ENCODE data around the gene GYPC.

The GYPC gene

DNA sequence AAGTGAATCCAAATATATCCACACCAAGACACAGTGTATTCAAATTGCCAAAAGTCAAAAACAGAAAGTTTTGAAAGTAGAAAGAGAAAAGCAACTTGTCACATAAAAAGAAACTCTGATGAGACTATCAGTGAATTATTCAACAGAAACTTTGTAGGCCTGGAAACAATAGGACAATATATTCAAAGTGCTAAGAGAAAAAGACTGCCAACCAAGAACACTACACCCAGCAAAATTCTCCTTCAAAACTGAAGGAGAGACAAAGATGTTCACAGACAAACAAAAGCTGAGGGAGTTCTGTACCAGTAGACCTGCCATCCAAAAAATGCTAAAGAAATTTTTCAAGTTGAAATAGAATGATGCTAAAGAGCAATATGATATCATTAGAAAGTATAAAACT is 69.6 kb downstream of the GYPC start:
- TF ChIP-seq, protein P1, sequence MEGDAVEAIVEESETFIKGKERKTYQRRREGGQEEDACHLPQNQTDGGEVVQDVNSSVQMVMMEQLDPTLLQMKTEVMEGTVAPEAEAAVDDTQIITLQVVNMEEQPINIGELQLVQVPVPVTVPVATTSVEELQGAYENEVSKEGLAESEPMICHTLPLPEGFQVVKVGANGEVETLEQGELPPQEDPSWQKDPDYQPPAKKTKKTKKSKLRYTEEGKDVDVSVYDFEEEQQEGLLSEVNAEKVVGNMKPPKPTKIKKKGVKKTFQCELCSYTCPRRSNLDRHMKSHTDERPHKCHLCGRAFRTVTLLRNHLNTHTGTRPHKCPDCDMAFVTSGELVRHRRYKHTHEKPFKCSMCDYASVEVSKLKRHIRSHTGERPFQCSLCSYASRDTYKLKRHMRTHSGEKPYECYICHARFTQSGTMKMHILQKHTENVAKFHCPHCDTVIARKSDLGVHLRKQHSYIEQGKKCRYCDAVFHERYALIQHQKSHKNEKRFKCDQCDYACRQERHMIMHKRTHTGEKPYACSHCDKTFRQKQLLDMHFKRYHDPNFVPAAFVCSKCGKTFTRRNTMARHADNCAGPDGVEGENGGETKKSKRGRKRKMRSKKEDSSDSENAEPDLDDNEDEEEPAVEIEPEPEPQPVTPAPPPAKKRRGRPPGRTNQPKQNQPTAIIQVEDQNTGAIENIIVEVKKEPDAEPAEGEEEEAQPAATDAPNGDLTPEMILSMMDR (IDR thresholded peaks at IDR 0.05; ENCODE audit: extremely low read depth, missing control alignments): no peak
- DNase-seq (ENCODE audit: low spot score): no peak

DNA sequence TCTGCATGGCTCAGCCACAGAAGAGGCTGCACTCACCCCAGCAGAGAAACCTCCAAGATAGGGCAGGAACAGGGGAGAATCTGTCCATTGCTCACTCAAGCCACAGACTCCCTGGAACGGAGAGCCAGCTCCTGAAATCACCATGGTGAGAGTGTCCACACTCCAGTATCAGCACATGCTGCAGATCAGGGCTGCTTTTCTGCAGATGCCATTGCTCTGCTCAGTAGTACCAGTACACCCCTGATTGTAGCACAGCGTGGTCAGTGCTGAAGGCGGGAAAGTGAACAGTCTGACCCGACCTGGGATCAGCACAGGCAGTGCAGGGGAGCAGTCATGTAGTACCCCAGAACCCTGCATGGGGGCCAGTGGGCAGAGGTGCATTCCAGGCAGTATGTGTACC is 73.9 kb downstream of the GYPC start:
- no peak for DNase-seq (ENCODE audit: low spot score)
- TF ChIP-seq, protein P1 (IDR thresholded peaks at IDR 0.05; ENCODE audit: extremely low read depth, missing control alignments): no peak

DNA sequence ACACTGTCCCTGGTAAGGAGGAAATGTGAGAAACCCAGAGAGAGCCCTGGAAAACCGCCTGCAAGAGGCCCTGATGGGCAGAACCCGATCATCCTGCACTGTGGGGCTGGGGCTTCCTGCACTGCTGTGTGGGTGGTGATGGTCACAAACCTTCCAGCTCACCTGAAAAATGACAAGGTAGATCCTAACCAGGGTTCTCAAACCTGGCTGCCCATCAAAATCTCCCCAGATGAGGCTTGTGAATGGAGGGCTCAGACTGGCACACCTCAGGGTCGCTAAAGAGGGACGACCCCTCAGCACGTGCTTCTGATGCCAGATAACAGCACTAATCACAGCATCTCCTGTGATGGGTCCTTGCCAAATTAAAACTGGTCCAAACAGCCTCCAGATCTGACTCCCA is 74.7 kb downstream of the GYPC start:
- no peak for DNase-seq (ENCODE audit: low spot score)

DNA sequence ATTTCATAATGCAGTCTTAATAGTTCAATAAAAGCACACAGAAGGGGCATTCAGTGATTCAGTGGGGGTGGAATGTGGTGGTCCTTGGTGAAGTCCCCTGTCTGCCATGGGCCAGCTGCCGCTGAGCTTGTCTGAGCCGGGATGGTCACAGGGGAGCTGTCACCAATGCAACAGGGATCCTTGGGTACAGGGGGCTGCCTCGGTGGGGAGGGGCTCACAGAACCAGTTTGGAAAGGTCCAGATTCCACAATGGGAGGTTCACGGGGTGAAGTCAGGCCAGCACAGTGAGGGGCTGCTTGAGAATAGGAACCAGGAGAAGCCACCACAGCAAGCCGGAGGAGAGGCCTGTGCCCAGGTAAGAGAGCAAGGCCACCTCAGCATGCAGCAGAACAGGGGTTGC is 75.4 kb downstream of the GYPC start:
- TF ChIP-seq, protein P1 (IDR thresholded peaks at IDR 0.05; ENCODE audit: extremely low read depth, missing control alignments): no peak
- DNase-seq (ENCODE audit: low spot score): no peak

More for the DNA sequence above, 74.7 kb downstream of the GYPC start:
- TF ChIP-seq, protein P1 (IDR thresholded peaks at IDR 0.05; ENCODE audit: extremely low read depth, missing control alignments): no peak

DNA sequence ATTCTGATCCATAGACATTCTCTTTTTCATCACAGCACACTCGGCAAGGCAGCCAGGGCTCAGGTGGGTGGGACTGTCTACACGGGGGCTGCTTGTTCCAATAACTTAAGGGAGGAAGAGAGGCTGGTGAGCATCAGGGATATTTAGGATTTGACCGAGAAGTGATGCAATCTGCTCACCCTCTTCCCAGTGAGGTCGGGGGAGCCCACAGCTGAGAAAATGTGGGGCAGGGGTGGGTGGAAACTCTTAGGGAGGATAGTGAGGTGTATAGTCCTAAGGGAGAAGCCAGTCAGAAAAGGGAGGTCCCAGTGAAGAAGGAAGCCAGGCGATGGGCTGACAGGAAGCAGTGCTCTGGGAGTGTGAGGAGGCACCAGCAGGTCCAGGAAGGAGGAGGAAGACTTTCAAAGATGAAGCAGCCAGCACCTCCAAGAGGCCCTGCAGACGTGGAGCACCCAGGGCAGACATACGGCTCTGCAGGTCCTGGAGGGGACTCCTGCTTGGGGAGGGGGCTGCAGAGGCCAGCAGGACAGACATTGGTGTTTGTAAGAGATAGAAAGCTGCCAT is 76.8 kb downstream of the GYPC start:
- TF ChIP-seq, protein P1 (IDR thresholded peaks at IDR 0.05; ENCODE audit: extremely low read depth, missing control alignments): no peak
- DNase-seq (ENCODE audit: low spot score): no peak

DNA sequence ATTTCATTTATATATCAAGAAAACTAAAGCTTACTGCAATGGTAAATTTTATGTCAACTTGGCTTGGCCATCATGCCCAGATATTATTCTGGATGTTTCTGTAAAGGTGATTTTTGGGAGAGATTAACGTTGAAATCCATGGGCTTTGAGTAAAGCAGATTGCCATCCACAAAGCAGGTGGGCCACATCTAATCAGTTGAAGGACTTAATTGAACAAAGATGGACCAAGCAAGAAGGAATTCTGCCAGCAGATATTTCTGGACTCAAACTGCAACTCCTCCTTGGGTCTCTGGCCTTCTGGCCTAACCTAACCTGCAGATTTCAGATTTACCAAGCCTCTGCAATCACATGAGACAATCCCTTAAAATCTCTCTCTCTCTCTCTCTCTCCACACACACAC is 77.8 kb downstream of the GYPC start:
- TF ChIP-seq, protein P1 (IDR thresholded peaks at IDR 0.05; ENCODE audit: extremely low read depth, missing control alignments): no peak
- no peak for DNase-seq (ENCODE audit: low spot score)

DNA sequence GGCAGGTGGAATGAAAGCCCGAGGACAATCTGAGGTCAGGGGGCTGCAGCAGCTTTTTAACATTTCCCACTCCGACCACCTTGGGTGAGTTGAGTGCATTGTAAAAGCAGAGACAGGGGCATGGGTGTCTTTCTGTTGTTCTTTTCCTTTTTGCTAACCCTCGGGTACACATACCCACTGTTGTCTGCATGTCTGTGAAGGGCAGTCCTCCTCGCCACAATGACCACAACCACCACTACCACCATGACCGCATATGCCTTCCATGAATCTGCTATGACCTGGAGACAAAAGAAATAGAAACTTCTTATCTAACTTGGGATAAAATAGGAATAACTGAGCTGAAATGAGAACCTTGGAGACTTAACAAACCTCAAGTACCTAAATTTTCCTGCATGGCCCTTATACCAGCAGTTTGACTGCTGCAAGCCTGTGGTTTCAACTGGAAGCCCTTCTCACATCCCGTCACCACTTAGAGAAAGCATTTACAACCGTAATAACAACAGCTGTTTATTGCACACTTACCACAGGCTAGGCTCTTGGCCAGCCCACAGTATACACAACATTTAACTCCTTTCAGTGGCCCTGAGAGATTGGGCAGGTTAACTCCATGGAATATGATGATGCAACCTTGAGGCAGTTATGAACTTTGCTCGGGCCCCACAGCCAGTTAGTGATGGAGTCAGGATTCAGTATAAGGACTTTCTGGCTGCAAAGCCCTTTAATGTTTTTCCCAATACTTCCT is 80.3 kb downstream of the GYPC start:
- TF ChIP-seq, protein P1 (IDR thresholded peaks at IDR 0.05; ENCODE audit: extremely low read depth, missing control alignments): no peak
- DNase-seq (ENCODE audit: low spot score): no peak
